Activated T-helper 2 cell treated with anti-CD3 and anti-CD28 coated beads, Interferon-gamma antibody, Interleukin-2, Interleukin-4, amounts not matched to agents 10 μg/mL and 5 μg/mL and 100 μg/mL, durations not matched to agents 14 hours and 24 hours and 36 hours (primary cell): ENCODE measurements around the gene RBM38. TPM values are rescaled to one million over a fixed set of nuclear protein-coding genes. Genes with fewer than 3 reads are reported as not detected.

Experiments used
- DNase-seq: peaks from one replicate; pipeline ENCODE4 v3.0.0; 2021; ENCODE audit warnings: low spot score
- H3K27ac Mint-ChIP-seq: one replicate; pipeline ENCODE4 v1.8.0; 2021; ENCODE audit warnings: mixed read lengths
- H3K27me3 Mint-ChIP-seq: one replicate; pipeline ENCODE4 v1.8.0; 2021; ENCODE audit warnings: low read depth, mixed read lengths
- H3K36me3 Mint-ChIP-seq: one replicate; pipeline ENCODE4 v1.8.0; 2021; ENCODE audit warnings: low read depth, mixed read lengths
- H3K4me1 Mint-ChIP-seq: one replicate; pipeline ENCODE4 v1.8.0; 2021; ENCODE audit warnings: low read depth, mixed read lengths
- H3K4me3 Mint-ChIP-seq: one replicate; pipeline ENCODE4 v1.8.0; 2021; ENCODE audit warnings: low read depth, mild to moderate bottlenecking, moderate library complexity, mixed read lengths
- H3K9me3 Mint-ChIP-seq: one replicate; pipeline ENCODE4 v1.8.0; 2021; ENCODE audit warnings: mixed read lengths
- intact Hi-C: fragments of 100-400 bp; cut with micrococcal nuclease; formaldehyde crosslinking; loops from one replicate; pipeline ENCODE4 v1.15.1; 2023
- total RNA-seq: library from RNA; stranded (reverse); gene quantifications from 2 replicates; pipeline ENCODE4 v1.2.3, GENCODE V29; 2022

Gene RBM38
- total RNA-seq, 1 donor from 2014 or later: 88.9 TPM

DNA sequence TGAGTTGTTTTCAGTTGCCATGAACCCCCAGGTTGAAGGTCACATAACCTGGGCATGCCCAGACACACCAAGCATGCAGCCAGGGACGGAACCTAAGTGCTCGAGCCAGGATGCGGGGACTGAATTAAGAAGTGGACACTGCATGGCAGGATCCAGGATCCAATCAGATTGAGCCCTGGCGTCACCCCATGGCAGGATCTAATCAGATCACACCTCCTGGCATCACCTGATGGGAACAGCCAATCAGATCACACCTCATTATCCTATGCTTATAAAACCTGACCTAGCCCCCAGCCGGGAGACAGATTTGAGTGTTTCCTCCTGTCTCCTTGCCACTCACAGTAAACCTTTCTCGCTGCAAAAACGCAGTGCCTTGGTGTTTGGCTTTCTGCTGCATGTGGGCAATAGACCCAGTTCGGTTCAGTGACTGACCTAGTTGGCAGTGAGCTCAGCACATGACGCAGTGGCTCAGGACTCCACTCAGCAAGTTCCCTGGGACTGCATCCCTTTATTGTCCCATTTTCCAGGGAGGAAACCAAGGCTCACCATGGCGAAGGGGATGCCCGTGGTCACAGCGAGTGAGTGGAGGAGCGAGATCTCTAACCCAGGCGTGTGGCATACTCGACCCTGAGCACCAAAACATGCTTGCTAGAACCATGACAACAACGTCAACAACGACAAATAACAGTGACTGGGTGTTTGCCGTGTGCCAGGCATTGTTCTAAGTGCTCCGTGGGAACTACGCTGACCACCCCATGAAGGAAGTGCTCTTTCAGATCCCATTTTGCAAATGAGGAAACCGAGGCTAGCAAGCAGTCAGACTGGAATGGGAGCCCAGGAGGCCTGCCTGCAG is 66.3 kb downstream of the RBM38 start:
- Mint-ChIP-seq H3K27me3 (peaks cover 3% of the 10 kb centered on the region), H3K4me1 (no peaks in the 10 kb centered on the region), H3K4me3 (no peak overlapping the region), H3K9me3 (no peaks in the 10 kb centered on the region), H3K36me3 (no peaks in the 10 kb centered on the region), H3K27ac (no peak overlapping the region)
- intact Hi-C loops: no loop called here
- no peak for DNase-seq

GRCh38 chr20:57458400-57459160 is 67.4 kb downstream of the RBM38 start:
- intact Hi-C loops: no loop called here

More at GRCh38 chr20:57458400-57459160, 67.4 kb downstream of the RBM38 start:
- H3K27me3 Mint-ChIP-seq: peaks cover 3% of the 10 kb centered on the region
- no peaks in the 10 kb centered on the region for H3K36me3 Mint-ChIP-seq
- H3K27ac Mint-ChIP-seq: no peak overlapping the region
- DNase-seq: no peak
- H3K4me3 Mint-ChIP-seq: no peak overlapping the region
- H3K9me3 Mint-ChIP-seq: no peaks in the 10 kb centered on the region
- no peaks in the 10 kb centered on the region for H3K4me1 Mint-ChIP-seq

Other genes with a start within 250 kb of the RBM38 start
- not detected in 2 replicates for gene BMP7, start 124.8 kb upstream of the RBM38 start, total RNA-seq
- not detected in 2 replicates for gene SPO11, start 61.6 kb upstream of the RBM38 start, total RNA-seq
- 46.8 and 48.1 TPM in 2 replicates for gene RAE1, start 40.1 kb upstream of the RBM38 start, total RNA-seq
- gene CTCFL, start 133.7 kb downstream of the RBM38 start, total RNA-seq: not detected in 2 replicates
- not detected in 2 replicates for gene PCK1, start 169.7 kb downstream of the RBM38 start, total RNA-seq
- gene ZBP1, start 229.0 kb downstream of the RBM38 start, total RNA-seq: 0.32 and 0.62 TPM in 2 replicates